Panc1 (cell line): ENCODE measurements around the gene ITPKC. TPM values are rescaled to one million over a fixed set of nuclear protein-coding genes. Genes with fewer than 3 reads are reported as not detected.

Source experiments
- ATAC-seq: fragments of 200-7000 bp; cut with Tn5 transposase; 2 replicates; pipeline ENCODE4 v1.9.1; 2020; ENCODE audit warnings: mild to moderate bottlenecking, moderate library complexity
- BruUV-seq: library from RNA; stranded (reverse); fragments of 400-500 nt; replicated peaks from 2 replicates; lab custom pipeline; 2021; lab: Mats Ljungman, UMichigan
- CTCF ChIA-PET: fragments of 300-600 bp; sonication (Branson Sonifier 250); formaldehyde crosslinking; loops from one replicate; lab custom pipeline; 2022; ENCODE audit warnings: antibody characterized with exemption; lab: Charles Lee
- POLR2A ChIA-PET: fragments of 300-600 bp; sonication (Branson Sonifier 250); formaldehyde crosslinking; loops from one replicate; lab custom pipeline; 2022; ENCODE audit warnings: antibody characterized with exemption; lab: Charles Lee
- DNase-seq: peaks from one replicate; pipeline ENCODE4 v3.0.0-alpha.2; 2010; ENCODE audit warnings: low read depth, low spot score
- H3K27ac ChIP-seq: 2 replicates; pipeline ENCODE4 v1.5.1; 2011; ENCODE audit warnings: mild to moderate bottlenecking, low read length, inconsistent platforms
- H3K27me3 ChIP-seq: fragments of 200-500 bp; sonication (Bioruptor generic); 2 replicates; pipeline ENCODE4 v1.6.0; 2014; ENCODE audit warnings: low read length, inconsistent platforms; ENCODE audit not compliant: control insufficient read depth, insufficient read depth
- H3K36me3 ChIP-seq: fragments of 200-500 bp; sonication (Bioruptor generic); 2 replicates; pipeline ENCODE4 v1.5.1; 2014; ENCODE audit warnings: inconsistent platforms, mild to moderate bottlenecking, low read length, moderate library complexity; ENCODE audit not compliant: control insufficient read depth, insufficient read depth
- H3K4me1 ChIP-seq: 2 replicates; pipeline ENCODE4 v1.5.1; 2011; ENCODE audit warnings: inconsistent platforms, mild to moderate bottlenecking, low read length, moderate library complexity; ENCODE audit not compliant: control insufficient read depth, insufficient read depth
- H3K4me3 ChIP-seq, 2 experiments: 2 replicates each; pipeline ENCODE4 v1.5.1; 2011 to 2012; ENCODE audit warnings: low read depth in 2 of 2, low read length in 2 of 2, mild to moderate bottlenecking in 2 of 2, inconsistent platforms in 1 of 2, moderate library complexity in 1 of 2
- H3K9me3 ChIP-seq: fragments of 200-500 bp; sonication (Bioruptor generic); 2 replicates; pipeline ENCODE4 v1.5.1; 2014; ENCODE audit warnings: low read depth, mild to moderate bottlenecking, inconsistent platforms, low read length, moderate library complexity; ENCODE audit not compliant: control insufficient read depth, insufficient read depth
- POLR2AphosphoS5 ChIP-seq: IDR thresholded peaks from 2 replicates; pipeline ENCODE4 v1.6.1; 2012; ENCODE audit warnings: mild to moderate bottlenecking, low read depth, low read length, moderate library complexity
- SIN3A ChIP-seq: IDR thresholded peaks from 2 replicates; pipeline ENCODE4 v1.6.1; 2012; ENCODE audit warnings: low read depth, mild to moderate bottlenecking, low read length, moderate library complexity, borderline replicate concordance; ENCODE audit not compliant: insufficient read depth
- in situ Hi-C: cut with HindIII; loops from 2 replicates; pipeline ENCODE4 v1.10.0; 2016; ENCODE audit warnings: low sequenced_read_pairs, low pct_unique_long_range_greater_than_20kb
- intact Hi-C: fragments of 100-400 bp; cut with micrococcal nuclease; formaldehyde crosslinking; loops from one replicate; pipeline ENCODE4 v1.10.0; 2022; ENCODE audit not compliant: unreplicated experiment
- total RNA-seq: library from RNA; stranded (reverse); gene quantifications from one replicate; pipeline ENCODE4 v1.2.1, GENCODE V29; 2021; ENCODE audit not compliant: unreplicated experiment
- TF ChIP-seq, protein P1 (sequence below), 2 experiments: IDR thresholded peaks; 2 replicates each; pipeline ENCODE4 v1.6.1; 2011 to 2012; ENCODE audit warnings: low read depth in 2 of 2, control low read depth in 1 of 2, low read length in 1 of 2, mild to moderate bottlenecking in 1 of 2, moderate library complexity in 1 of 2; ENCODE audit not compliant: insufficient read depth in 1 of 2
- TF ChIP-seq, protein P2 (sequence below): fragments of 450-650 bp; IDR thresholded peaks from 2 replicates; pipeline ENCODE4 v1.5.1; 2017; ENCODE audit warnings: mild to moderate bottlenecking

ITPKC gene
- total RNA-seq, 1 experiment from 2014 or later: 7.2 TPM

DNA sequence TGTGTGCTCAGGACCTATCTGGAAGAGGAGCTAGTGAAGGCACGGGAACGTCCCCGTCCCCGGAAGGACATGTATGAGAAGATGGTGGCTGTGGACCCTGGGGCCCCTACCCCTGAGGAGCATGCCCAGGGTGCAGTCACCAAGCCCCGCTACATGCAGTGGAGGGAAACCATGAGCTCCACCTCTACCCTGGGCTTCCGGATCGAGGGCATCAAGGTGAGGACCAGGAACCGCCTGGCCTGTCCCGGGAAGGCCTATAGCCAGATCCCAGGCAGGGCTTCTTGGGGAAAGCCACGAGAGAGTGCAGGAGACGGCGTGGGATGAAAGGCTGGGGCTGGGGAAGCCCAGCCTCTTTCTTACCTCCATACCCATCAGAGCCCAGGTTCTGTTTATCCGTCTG lies 16.2 kb downstream of the ITPKC start:
- in situ Hi-C loops (no loop called here), intact Hi-C loops (no loop called here)
- Histone ChIP-seq H3K4me1 (no peaks in the 10 kb centered on the region), H3K36me3 (no peaks in the 10 kb centered on the region), H3K9me3 (no peaks in the 10 kb centered on the region), H3K4me3 (no peak overlapping the region), H3K27me3 (no peaks in the 10 kb centered on the region), H3K27ac (no peak overlapping the region)
- ChIA-PET CTCF (no interaction called here), POLR2A (no interaction called here)
- ATAC-seq: no peak
- TF ChIP-seq, protein P1, sequence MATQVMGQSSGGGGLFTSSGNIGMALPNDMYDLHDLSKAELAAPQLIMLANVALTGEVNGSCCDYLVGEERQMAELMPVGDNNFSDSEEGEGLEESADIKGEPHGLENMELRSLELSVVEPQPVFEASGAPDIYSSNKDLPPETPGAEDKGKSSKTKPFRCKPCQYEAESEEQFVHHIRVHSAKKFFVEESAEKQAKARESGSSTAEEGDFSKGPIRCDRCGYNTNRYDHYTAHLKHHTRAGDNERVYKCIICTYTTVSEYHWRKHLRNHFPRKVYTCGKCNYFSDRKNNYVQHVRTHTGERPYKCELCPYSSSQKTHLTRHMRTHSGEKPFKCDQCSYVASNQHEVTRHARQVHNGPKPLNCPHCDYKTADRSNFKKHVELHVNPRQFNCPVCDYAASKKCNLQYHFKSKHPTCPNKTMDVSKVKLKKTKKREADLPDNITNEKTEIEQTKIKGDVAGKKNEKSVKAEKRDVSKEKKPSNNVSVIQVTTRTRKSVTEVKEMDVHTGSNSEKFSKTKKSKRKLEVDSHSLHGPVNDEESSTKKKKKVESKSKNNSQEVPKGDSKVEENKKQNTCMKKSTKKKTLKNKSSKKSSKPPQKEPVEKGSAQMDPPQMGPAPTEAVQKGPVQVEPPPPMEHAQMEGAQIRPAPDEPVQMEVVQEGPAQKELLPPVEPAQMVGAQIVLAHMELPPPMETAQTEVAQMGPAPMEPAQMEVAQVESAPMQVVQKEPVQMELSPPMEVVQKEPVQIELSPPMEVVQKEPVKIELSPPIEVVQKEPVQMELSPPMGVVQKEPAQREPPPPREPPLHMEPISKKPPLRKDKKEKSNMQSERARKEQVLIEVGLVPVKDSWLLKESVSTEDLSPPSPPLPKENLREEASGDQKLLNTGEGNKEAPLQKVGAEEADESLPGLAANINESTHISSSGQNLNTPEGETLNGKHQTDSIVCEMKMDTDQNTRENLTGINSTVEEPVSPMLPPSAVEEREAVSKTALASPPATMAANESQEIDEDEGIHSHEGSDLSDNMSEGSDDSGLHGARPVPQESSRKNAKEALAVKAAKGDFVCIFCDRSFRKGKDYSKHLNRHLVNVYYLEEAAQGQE (IDR thresholded peaks at IDR 0.05; ENCODE audit: insufficient read depth in 1 of 2, low read depth in 2 of 2, low read length in 1 of 2): no peak
- TF ChIP-seq, protein P2, sequence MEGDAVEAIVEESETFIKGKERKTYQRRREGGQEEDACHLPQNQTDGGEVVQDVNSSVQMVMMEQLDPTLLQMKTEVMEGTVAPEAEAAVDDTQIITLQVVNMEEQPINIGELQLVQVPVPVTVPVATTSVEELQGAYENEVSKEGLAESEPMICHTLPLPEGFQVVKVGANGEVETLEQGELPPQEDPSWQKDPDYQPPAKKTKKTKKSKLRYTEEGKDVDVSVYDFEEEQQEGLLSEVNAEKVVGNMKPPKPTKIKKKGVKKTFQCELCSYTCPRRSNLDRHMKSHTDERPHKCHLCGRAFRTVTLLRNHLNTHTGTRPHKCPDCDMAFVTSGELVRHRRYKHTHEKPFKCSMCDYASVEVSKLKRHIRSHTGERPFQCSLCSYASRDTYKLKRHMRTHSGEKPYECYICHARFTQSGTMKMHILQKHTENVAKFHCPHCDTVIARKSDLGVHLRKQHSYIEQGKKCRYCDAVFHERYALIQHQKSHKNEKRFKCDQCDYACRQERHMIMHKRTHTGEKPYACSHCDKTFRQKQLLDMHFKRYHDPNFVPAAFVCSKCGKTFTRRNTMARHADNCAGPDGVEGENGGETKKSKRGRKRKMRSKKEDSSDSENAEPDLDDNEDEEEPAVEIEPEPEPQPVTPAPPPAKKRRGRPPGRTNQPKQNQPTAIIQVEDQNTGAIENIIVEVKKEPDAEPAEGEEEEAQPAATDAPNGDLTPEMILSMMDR: no peak
- TF ChIP-seq POLR2AphosphoS5: no peak
- DNase-seq: no peak
- BruUV-seq: no TSS peak

DNA sequence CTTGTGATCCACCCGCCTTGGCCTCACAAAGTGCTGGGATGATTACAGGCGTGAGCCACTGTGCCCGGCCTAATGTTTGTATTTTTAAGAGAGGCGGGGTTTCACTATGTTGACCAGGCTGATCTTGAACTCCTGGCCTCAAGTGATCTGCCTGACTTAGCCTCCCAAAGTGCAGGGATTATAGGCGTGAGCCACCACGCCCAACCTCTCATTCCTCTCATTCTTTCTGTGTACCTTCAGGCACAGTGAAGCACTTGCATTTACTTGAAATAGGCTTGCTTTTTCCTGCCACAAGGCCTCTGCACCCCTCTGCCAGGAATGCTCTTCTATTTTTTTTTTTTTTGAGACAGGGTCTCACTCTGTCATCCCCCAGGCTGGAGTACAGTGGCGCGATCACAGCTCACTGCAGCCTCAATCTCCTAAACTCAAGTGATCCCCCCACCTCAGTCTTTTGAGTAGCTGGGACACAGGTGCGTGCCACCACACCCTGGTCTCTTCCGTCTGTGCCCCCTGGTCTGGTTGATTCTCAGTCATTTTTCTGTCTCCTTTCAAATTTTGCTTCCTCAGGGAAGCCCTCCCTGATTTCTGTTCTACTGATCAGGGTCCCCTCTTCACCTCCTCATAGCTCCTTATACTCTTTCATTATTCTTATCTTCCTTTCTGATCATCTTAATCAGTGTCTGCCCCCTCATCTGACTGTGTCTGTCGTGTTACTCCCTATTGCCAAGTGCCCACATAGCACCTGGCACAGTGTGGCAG lies 18.3 kb downstream of the ITPKC start:
- no peak overlapping the region for H3K27ac ChIP-seq
- no peaks in the 10 kb centered on the region for H3K4me1 ChIP-seq
- H3K27me3 ChIP-seq: no peaks in the 10 kb centered on the region
- TF ChIP-seq, protein P2: no peak
- no peak for TF ChIP-seq SIN3A
- no peak for ATAC-seq
- no peaks in the 10 kb centered on the region for H3K9me3 ChIP-seq
- no peaks in the 10 kb centered on the region for H3K36me3 ChIP-seq
- CTCF ChIA-PET: interaction anchor here (0.6 kb wide), 1 partner anchor 10 kb away, joined by 3 read pairs; no protein-coding TSS in a partner anchor
- in situ Hi-C loops: no loop called here
- no peak for DNase-seq
- no TSS peak for BruUV-seq
- H3K4me3 ChIP-seq: no peak overlapping the region
- intact Hi-C loops: no loop called here
- POLR2A ChIA-PET: no interaction called here
